GM06990 (cell line): ENCODE measurements around the gene ASPDH.

Experiments
- DNase-seq: peaks from one replicate; pipeline ENCODE4 v3.0.0-alpha.2; 2011; ENCODE audit not compliant: insufficient read length; ENCODE audit errors: extremely low read depth
- H3K27me3 ChIP-seq: replicated peaks from 2 replicates; pipeline ENCODE4 v1.6.0; 2011; ENCODE audit warnings: low read length; ENCODE audit not compliant: control insufficient read depth, insufficient read depth
- H3K36me3 ChIP-seq: 2 replicates; pipeline ENCODE4 v1.5.1; 2011; ENCODE audit warnings: low read length; ENCODE audit not compliant: control insufficient read depth, insufficient read depth
- H3K4me3 ChIP-seq: replicated peaks from 2 replicates; pipeline ENCODE4 v1.5.1; 2011; ENCODE audit warnings: low read depth, mild to moderate bottlenecking, control low read depth, low read length
- CTCF ChIP-seq: IDR thresholded peaks from 2 replicates; pipeline ENCODE4 v1.5.1; 2011; ENCODE audit warnings: low read length, control low read depth, mild to moderate bottlenecking, inconsistent platforms; ENCODE audit not compliant: insufficient read depth, poor library complexity, severe bottlenecking

Gene ASPDH

GRCh38 chr19:50500753-50501151 is 13.0 kb downstream of the ASPDH start:
- no peak for TF ChIP-seq CTCF
- H3K27me3 ChIP-seq: no peaks in the 10 kb centered on the region
- no peak for DNase-seq
- H3K4me3 ChIP-seq: no peak overlapping the region
- H3K36me3 ChIP-seq: no peaks in the 10 kb centered on the region

- Histone ChIP-seq H3K36me3 (no peaks in the 10 kb centered on the region), H3K4me3 (no peak overlapping the region), H3K27me3 (no peaks in the 10 kb centered on the region)
- peak; percentile 35 for TF ChIP-seq CTCF
- DNase-seq: no peak
Observed at GRCh38 chr19:50500060-50500752, 13.5 kb downstream of the ASPDH start.

- DNase-seq: no peak
- TF ChIP-seq CTCF: no peak
- Histone ChIP-seq H3K36me3 (no peaks in the 10 kb centered on the region), H3K4me3 (no peak overlapping the region), H3K27me3 (no peaks in the 10 kb centered on the region)
Observed at GRCh38 chr19:50498219-50499056, 15.3 kb downstream of the ASPDH start.

- Histone ChIP-seq H3K27me3 (no peaks in the 10 kb centered on the region), H3K36me3 (no peaks in the 10 kb centered on the region), H3K4me3 (no peak overlapping the region)
- no peak for TF ChIP-seq CTCF
- no peak for DNase-seq
Observed at GRCh38 chr19:50497022-50497405, 16.7 kb downstream of the ASPDH start.

GRCh38 chr19:50496189-50497021 is 17.3 kb downstream of the ASPDH start:
- no peaks in the 10 kb centered on the region for H3K36me3 ChIP-seq
- no peak for DNase-seq
- no peaks in the 10 kb centered on the region for H3K27me3 ChIP-seq
- H3K4me3 ChIP-seq: no peak overlapping the region
- no peak for TF ChIP-seq CTCF
